SU-DHL-6 (cell line): ENCODE data around the gene GNG11.

Experiments
- H2AFZ ChIP-seq: fragments of 200-600 bp; sonication (generic); 2 replicates; pipeline ENCODE4 v1.6.1; 2014; ENCODE audit warnings: low read depth, mild to moderate bottlenecking, moderate library complexity, mixed read lengths, antibody characterized with exemption, low read length; ENCODE audit not compliant: severe bottlenecking
- H3F3A ChIP-seq: fragments of 200-600 bp; shearing (Covaris generic); 2 replicates; pipeline ENCODE4 v1.6.0; 2016; ENCODE audit warnings: antibody characterized with exemption, mild to moderate bottlenecking; ENCODE audit not compliant: insufficient read depth
- H3K27ac ChIP-seq: fragments of 200-600 bp; sonication (generic); 2 replicates; pipeline ENCODE4 v1.5.1; 2016; ENCODE audit warnings: low read depth, mild to moderate bottlenecking, low read length, moderate library complexity, mixed read lengths
- H3K27me3 ChIP-seq: fragments of 200-600 bp; sonication (generic), shearing (Covaris generic); 2 replicates; pipeline ENCODE4 v1.6.0; 2014; ENCODE audit warnings: mild to moderate bottlenecking, low read length
- H3K36me3 ChIP-seq: fragments of 200-600 bp; sonication (generic); 2 replicates; pipeline ENCODE4 v1.6.1; 2014; ENCODE audit warnings: mild to moderate bottlenecking, low read length, mixed read lengths
- H3K4me2 ChIP-seq: fragments of 300-600, 200-600 bp; shearing (Covaris generic), sonication (generic); 2 replicates; pipeline ENCODE4 v1.6.0; 2014; ENCODE audit warnings: low read length, low read depth, mild to moderate bottlenecking; ENCODE audit not compliant: poor library complexity, severe bottlenecking
- H3K4me3 ChIP-seq: fragments of 200-600 bp; sonication (generic); 2 replicates; pipeline ENCODE4 v1.5.1; 2014; ENCODE audit warnings: antibody characterized with exemption, low read length, mild to moderate bottlenecking, mixed read lengths; ENCODE audit not compliant: insufficient read depth, poor library complexity, severe bottlenecking
- H3K79me2 ChIP-seq: fragments of 200-600 bp; sonication (generic); 2 replicates; pipeline ENCODE4 v1.6.1; 2014; ENCODE audit warnings: mild to moderate bottlenecking, low read length, moderate library complexity; ENCODE audit not compliant: insufficient read depth
- H3K9ac ChIP-seq: fragments of 200-600 bp; sonication (generic); 2 replicates; pipeline ENCODE4 v1.7.0; 2014; ENCODE audit warnings: mild to moderate bottlenecking, low read length
- H3K9me2 ChIP-seq: fragments of 200-600 bp; sonication (generic); replicated peaks from 2 replicates; pipeline ENCODE4 v1.6.1; 2014; ENCODE audit warnings: low read length; ENCODE audit not compliant: insufficient read depth
- H3K9me3 ChIP-seq: fragments of 200-600 bp; sonication (generic); 2 replicates; pipeline ENCODE4 v1.6.1; 2014; ENCODE audit warnings: low read length, mixed read lengths; ENCODE audit not compliant: insufficient read depth
- H4K20me1 ChIP-seq: fragments of 200-600 bp; sonication (generic); 2 replicates; pipeline ENCODE4 v1.6.1; 2014; ENCODE audit warnings: low read depth, mild to moderate bottlenecking, antibody characterized with exemption, low read length, moderate library complexity, mixed read lengths
- EZH2phosphoT487 ChIP-seq: fragments of 200-600 bp; sonication (generic), shearing (Covaris generic); conservative IDR thresholded peaks from 2 replicates; pipeline ENCODE4 v1.6.1; 2018; ENCODE audit warnings: mild to moderate bottlenecking, antibody characterized with exemption, low read length, moderate library complexity, mixed read lengths
- TF ChIP-seq, protein P1 (sequence below): fragments of 200-600 bp; sonication (generic); IDR thresholded peaks from one replicate; pipeline ENCODE4 v1.5.1; 2017; ENCODE audit warnings: antibody characterized with exemption, mild to moderate bottlenecking, low read length, moderate library complexity; ENCODE audit not compliant: insufficient read depth, poor library complexity, severe bottlenecking

The GNG11 gene

DNA sequence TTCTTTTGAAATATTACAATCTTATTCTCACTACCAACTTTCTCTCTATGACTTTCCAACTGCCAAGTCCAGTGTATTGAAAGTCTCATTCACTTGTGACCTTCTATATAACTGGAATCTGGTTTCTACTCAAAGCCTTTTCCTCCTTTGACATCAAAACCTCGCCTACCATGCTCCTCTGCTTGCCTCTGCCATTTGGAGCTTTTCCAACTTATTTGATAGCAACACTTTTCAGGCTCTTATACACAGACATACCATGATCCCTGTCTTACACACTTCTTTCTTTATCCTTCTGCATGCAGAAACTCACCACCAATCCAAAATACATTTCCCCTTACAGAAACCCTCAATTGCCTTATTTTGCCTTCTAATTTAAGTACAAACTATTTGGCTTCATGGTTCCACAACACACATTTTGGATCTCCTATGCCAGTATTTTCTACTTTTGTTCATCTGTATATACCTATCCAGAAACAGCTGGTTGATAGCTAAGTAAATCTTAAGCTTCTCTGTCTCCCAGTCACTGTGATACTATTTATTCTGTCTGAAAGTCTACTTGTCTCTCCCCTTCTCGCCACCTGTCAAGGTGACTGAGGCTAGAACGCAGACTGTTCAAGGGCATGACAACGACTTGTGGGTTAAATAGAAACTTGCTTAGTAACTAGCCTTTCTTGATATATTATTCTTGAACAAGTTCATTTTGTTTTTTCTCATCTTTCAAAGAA lies 22.4 kb downstream of the GNG11 start:
- H3K27me3 ChIP-seq, result no peaks in the 10 kb centered on the region
- H3K9me3 ChIP-seq, result no peaks in the 10 kb centered on the region
- H3K79me2 ChIP-seq, result no peaks in the 10 kb centered on the region
- no peak overlapping the region for H2AFZ ChIP-seq
- no peak overlapping the region for H3K4me2 ChIP-seq
- TF ChIP-seq, protein P1, sequence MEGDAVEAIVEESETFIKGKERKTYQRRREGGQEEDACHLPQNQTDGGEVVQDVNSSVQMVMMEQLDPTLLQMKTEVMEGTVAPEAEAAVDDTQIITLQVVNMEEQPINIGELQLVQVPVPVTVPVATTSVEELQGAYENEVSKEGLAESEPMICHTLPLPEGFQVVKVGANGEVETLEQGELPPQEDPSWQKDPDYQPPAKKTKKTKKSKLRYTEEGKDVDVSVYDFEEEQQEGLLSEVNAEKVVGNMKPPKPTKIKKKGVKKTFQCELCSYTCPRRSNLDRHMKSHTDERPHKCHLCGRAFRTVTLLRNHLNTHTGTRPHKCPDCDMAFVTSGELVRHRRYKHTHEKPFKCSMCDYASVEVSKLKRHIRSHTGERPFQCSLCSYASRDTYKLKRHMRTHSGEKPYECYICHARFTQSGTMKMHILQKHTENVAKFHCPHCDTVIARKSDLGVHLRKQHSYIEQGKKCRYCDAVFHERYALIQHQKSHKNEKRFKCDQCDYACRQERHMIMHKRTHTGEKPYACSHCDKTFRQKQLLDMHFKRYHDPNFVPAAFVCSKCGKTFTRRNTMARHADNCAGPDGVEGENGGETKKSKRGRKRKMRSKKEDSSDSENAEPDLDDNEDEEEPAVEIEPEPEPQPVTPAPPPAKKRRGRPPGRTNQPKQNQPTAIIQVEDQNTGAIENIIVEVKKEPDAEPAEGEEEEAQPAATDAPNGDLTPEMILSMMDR, result no peak
- no peak for TF ChIP-seq EZH2phosphoT487
- no peaks in the 10 kb centered on the region for H4K20me1 ChIP-seq
- no peak overlapping the region for H3K4me3 ChIP-seq
- H3K36me3 ChIP-seq, result no peaks in the 10 kb centered on the region
- no peak overlapping the region for H3K27ac ChIP-seq
- H3F3A ChIP-seq, result no peaks in the 10 kb centered on the region
- no peaks in the 10 kb centered on the region for H3K9me2 ChIP-seq
- no peak overlapping the region for H3K9ac ChIP-seq

DNA sequence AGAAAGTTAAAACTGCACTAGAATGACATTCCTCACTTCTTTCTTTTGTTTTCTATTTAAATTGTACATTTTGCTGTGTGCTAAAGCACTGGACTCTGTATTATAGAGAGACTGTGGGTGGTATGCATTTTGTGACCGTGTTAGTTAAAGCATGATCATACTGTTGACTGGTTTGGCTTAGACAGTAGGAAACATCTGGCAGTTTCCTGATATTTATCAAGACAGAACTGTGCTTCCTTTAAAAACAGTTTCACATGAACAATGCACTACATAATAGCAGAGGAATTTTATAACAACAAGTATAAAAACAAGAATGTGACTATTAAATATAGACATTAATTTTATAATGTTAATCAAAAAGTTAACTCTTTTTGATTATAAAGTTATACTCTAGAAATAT lies 23.1 kb downstream of the GNG11 start:
- Histone ChIP-seq H3K36me3 (no peaks in the 10 kb centered on the region), H2AFZ (no peak overlapping the region), H3K27ac (no peak overlapping the region), H3F3A (no peaks in the 10 kb centered on the region), H4K20me1 (no peaks in the 10 kb centered on the region), H3K4me2 (no peak overlapping the region), H3K9me3 (no peaks in the 10 kb centered on the region), H3K79me2 (no peaks in the 10 kb centered on the region), H3K9me2 (no peaks in the 10 kb centered on the region), H3K27me3 (no peaks in the 10 kb centered on the region), H3K4me3 (no peak overlapping the region), H3K9ac (no peak overlapping the region)
- TF ChIP-seq, protein P1, result no peak
- TF ChIP-seq EZH2phosphoT487, result no peak

DNA sequence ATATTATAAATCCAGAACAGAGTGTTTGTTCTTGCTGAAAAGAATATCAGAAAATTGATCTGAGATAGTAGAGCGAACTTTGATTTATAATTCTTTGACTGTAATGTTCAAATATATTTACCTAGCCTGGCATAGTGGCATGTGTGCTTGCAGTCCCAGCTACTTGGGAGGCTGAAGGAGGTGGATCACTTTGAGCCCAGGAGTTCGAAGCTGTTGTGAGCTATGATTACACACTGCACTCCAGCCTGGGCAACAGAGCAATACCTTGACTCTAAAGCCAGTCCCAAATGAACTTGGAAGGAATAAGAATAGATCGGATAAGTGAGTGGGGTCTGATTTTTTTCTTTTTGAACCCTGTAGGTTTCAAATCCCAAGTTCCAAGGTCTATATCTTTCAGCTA lies 23.5 kb downstream of the GNG11 start:
- no peak overlapping the region for H3K4me3 ChIP-seq
- no peaks in the 10 kb centered on the region for H3K9me2 ChIP-seq
- H2AFZ ChIP-seq, result no peak overlapping the region
- no peaks in the 10 kb centered on the region for H3K9me3 ChIP-seq
- no peaks in the 10 kb centered on the region for H3F3A ChIP-seq
- H3K27ac ChIP-seq, result no peak overlapping the region
- H3K4me2 ChIP-seq, result no peak overlapping the region
- H4K20me1 ChIP-seq, result no peaks in the 10 kb centered on the region
- no peak overlapping the region for H3K9ac ChIP-seq
- TF ChIP-seq, protein P1, result no peak
- no peak for TF ChIP-seq EZH2phosphoT487
- H3K79me2 ChIP-seq, result no peaks in the 10 kb centered on the region
- no peaks in the 10 kb centered on the region for H3K27me3 ChIP-seq
- H3K36me3 ChIP-seq, result no peaks in the 10 kb centered on the region
